DMS 273 (cell line): ENCODE measurements around the gene SEC16A.
"Not testable (repeated sequence)": the region's sequence is repeated elsewhere in the genome, so short reads cannot be mapped to it uniquely, and the experiment has no call there.

Source experiments
- DNase-seq: peaks from one replicate; lab custom pipeline; 2025; ENCODE audit not compliant: unreplicated experiment; lab: John Stamatoyannopoulos, UW

SEC16A gene

DNA sequence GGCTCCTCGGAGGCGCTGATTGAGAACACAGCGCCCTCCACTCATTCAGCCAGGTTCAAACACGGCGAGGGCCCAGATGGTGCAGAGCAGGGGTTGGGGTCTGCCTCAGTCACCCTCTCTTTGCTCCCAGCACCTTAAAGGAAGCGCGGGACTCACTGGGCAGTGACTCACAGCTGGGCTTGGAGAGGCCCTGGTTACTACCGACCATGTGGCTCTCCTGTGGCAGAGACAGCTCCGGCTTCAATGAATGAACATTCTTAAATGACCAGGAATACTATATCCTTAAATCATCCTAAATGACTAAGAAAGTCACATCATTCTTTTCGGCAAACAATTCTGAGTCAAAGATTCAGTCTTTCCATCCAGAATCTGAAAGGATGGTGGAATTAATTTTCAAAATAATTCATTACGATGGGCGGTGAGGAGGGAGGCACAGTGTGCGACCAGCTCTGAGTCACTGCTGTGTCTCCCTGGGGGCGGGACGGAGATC, 41.6 kb downstream of the SEC16A start:
- no peak for DNase-seq

- DNase-seq, result peak; percentile 86
Measured at GRCh38 chr9:136439481-136440408, 43.1 kb downstream of the SEC16A start, which contains the start of gene INPP5E. TSS of gene INPP5E (minus strand) at chr9:136439845. CDS start at chr9:136439419, 426 bp downstream.

- DNase-seq, result peak; percentile 68
Measured at GRCh38 chr9:136438548-136439480, 44.0 kb downstream of the SEC16A start.

- no peak for DNase-seq
Measured at GRCh38 chr9:136437839-136438547, 44.8 kb downstream of the SEC16A start.

- DNase-seq, result no peak
Measured at GRCh38 chr9:136437430-136437829, 45.4 kb downstream of the SEC16A start.

- no peak for DNase-seq
Measured at GRCh38 chr9:136436055-136436634, 46.7 kb downstream of the SEC16A start.

- DNase-seq, result no peak
Measured at GRCh38 chr9:136434580-136435169, 48.2 kb downstream of the SEC16A start.

- DNase-seq, result no peak
Measured at GRCh38 chr9:136433849-136434579, 48.8 kb downstream of the SEC16A start.

GRCh38 chr9:136433043-136433715, 49.7 kb downstream of the SEC16A start:
- DNase-seq, result no peak

GRCh38 chr9:136432591-136432990, 50.2 kb downstream of the SEC16A start:
- no peak for DNase-seq

GRCh38 chr9:136431782-136432350, 51.0 kb downstream of the SEC16A start:
- DNase-seq, result no peak

- no peak for DNase-seq
Measured at GRCh38 chr9:136430588-136431234, 52.1 kb downstream of the SEC16A start.

DNA sequence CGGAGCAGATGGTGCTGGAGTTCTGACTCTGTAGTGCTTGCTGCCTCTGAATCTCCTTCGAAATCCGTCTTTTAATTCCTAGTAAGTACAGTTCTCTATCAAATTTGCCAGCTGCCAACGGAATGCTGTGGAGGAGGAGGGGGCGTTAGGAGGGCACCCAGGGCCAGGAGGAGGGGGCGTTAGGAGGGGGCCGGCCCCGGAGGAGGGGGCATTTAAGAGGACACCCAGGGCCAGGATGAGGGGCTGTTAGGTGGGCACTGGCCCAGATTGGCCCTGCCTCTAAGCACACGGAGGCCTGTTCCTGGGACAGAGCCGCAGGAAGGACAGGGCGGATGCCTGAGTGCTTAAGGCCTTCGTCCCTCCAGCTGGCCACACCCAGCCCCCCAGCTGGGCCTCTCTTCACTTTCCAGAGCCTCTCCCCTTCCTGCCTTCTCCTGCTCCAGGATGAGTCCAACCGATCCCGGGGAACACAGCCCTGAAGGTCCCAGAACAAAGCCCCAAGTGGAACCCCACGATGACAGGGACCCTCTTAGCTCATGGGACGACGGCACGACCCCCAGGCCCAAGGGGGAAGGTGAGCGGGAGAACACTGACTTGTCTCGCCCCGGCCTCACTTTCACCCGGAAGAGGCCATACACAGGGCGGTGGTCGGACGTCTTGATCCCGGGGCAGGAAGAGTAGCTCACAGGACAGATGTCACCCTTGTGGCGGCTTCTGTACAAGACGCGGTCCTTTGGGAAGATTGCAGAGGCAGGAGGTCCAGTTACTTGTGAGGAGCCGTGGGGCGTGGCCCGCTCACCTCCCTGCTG, 53.0 kb downstream of the SEC16A start:
- DNase-seq, result no peak

DNA sequence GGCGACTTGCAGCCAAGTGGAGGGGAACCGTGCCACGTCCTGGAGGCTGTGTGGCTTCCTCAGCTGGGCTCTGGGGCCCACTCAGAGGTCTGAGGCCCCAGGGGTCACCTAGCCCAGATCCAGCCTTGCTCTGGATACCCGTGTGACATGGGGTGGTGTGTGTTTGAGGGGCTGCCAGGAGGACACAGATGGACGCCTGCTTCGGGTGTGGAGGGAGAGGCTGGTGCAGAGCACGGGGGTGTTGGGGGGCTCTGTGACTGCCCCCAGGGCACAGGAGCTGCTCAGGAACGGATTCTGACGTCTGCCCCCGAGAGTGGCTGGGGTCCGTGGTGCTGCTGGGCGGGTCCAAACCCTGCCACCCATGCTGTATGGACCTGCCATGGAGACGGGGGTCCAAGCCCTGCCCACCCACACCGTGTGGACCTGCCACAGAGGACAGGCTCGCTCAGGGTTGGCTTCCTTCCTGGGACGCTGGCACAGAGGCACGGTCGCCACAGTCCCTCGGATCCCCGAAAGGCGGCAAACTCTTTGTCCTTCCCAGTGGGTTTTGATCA, 53.7 kb downstream of the SEC16A start:
- DNase-seq, result no peak

- DNase-seq, result no peak
Measured at GRCh38 chr9:136426787-136427186, 56.1 kb downstream of the SEC16A start.

GRCh38 chr9:136425367-136425766, 57.5 kb downstream of the SEC16A start:
- not testable (repeated sequence) for DNase-seq
